Gastrocnemius medialis (tissue), 4 donors: Measurements from ENCODE around the gene PRDM10. TPM values are rescaled to one million over a fixed set of nuclear protein-coding genes. Genes with fewer than 3 reads are reported as not detected.

Source experiments
- ATAC-seq, 2 donors: fragments of 150-250 bp; one replicate each; pipeline ENCODE4 v1.9.1; 2016
- DNase-seq, 2 donors: peaks; one replicate each; pipeline ENCODE4 v3.0.0-alpha.2; 2019
- H3K27ac ChIP-seq, 4 donors: fragments of 200-600 bp; sonication (generic); 1 replicate in 1 of 4; 2 replicates in 3 of 4; pipeline ENCODE4 v1.5.1; 2016 to 2018; ENCODE audit warnings: mild to moderate bottlenecking in 2 of 4, moderate library complexity in 1 of 4
- H3K27me3 ChIP-seq, 3 donors: fragments of 200-600 bp; sonication (generic) in 2 of 3; 1 replicate in 1 of 3; 2 replicates in 2 of 3; pipeline versions ENCODE4 v1.5.1 to v1.6.0; 2016 to 2019; ENCODE audit warnings: mild to moderate bottlenecking in 1 of 3, moderate library complexity in 1 of 3
- H3K36me3 ChIP-seq, 2 donors: fragments of 200-600 bp; sonication (generic) in 1 of 2; one replicate each; pipeline ENCODE4 v1.5.1; 2017 to 2018
- H3K4me1 ChIP-seq, 2 donors: fragments of 200-600 bp; sonication (generic) in 1 of 2; one replicate each; pipeline ENCODE4 v1.5.1; 2016 to 2017; ENCODE audit warnings: mild to moderate bottlenecking in 2 of 2
- H3K4me3 ChIP-seq, 4 donors: fragments of 200-600 bp; sonication (generic) in 3 of 4; 1 replicate in 1 of 4; 2 replicates in 3 of 4; pipeline ENCODE4 v1.5.1; 2016 to 2019; ENCODE audit warnings: mild to moderate bottlenecking in 2 of 4
- H3K9me3 ChIP-seq, 3 donors: fragments of 200-600 bp; sonication (generic) in 2 of 3; 1 replicate in 1 of 3; 2 replicates in 2 of 3; pipeline ENCODE4 v1.5.1; 2016 to 2019
- CTCF ChIP-seq, 5 experiments: fragments of 450-650 bp in 3 of 5; fragments of 200-600 bp in 2 of 5; sonication (generic) in 2 of 5; IDR thresholded peaks in 4 of 5; conservative IDR thresholded peaks in 1 of 5; 1 replicate in 4 of 5; 2 replicates in 1 of 5; pipeline ENCODE4 v1.5.1; 2016 to 2019; ENCODE audit warnings: antibody characterized with exemption in 5 of 5, mild to moderate bottlenecking in 3 of 5, moderate library complexity in 3 of 5
- POLR2A ChIP-seq, 2 donors: fragments of 450-650 bp; IDR thresholded peaks; one replicate each; pipeline ENCODE4 v1.6.1; 2017; ENCODE audit warnings: antibody characterized with exemption in 2 of 2, mild to moderate bottlenecking in 2 of 2, moderate library complexity in 2 of 2
- in situ Hi-C, 4 donors: fragments of 200-750 bp; cut with MboI; loops; one replicate each; pipeline versions ENCODE4 v1.15.0 to v1.8.0; 2017; ENCODE audit warnings: low sequenced_read_pairs in 4 of 4
- intact Hi-C: fragments of 100-400 bp; cut with DNase I; formaldehyde crosslinking; loops from one replicate; pipeline ENCODE4 v1.15.1; 2023; ENCODE audit warnings: low total_unique reads
- total RNA-seq, 4 donors: library from RNA; depleted of rRNA; stranded (reverse); fragments of >200 nt; gene quantifications; one replicate each; pipeline versions ENCODE4 v1.1.0 to v1.2.3, GENCODE V29; 2016

PRDM10 gene
- total RNA-seq, 4 donors from 2014 or later: 3.3 to 10.9 (median 9.0) TPM

- in situ Hi-C loops (no loop called here), intact Hi-C loops (no loop called here)
- no peak for ATAC-seq
- no peak for TF ChIP-seq POLR2A (IDR thresholded peaks at IDR 0.05)
- H3K27me3 ChIP-seq: no peaks in the 10 kb centered on the region
- H3K36me3 ChIP-seq: peaks cover 0 to 35% of the 10 kb centered on the region in 2 donors
- DNase-seq: no peak
- H3K4me1 ChIP-seq: no peaks in the 10 kb centered on the region
- H3K27ac ChIP-seq: no peak overlapping the region
- no peak overlapping the region for H3K4me3 ChIP-seq
- H3K9me3 ChIP-seq: no peaks in the 10 kb centered on the region
Measured at GRCh38 chr11:129939510-129939909, 63.1 kb downstream of the PRDM10 start.

GRCh38 chr11:129938764-129939163 is 63.9 kb downstream of the PRDM10 start:
- intact Hi-C loops: no loop called here
- Histone ChIP-seq H3K4me1 (no peaks in the 10 kb centered on the region), H3K9me3 (no peaks in the 10 kb centered on the region), H3K27me3 (no peaks in the 10 kb centered on the region), H3K27ac (no peak overlapping the region), H3K36me3 (peaks cover 0 to 33% of the 10 kb centered on the region in 2 donors), H3K4me3 (no peak overlapping the region)
- in situ Hi-C loops: no loop called here
- no peak for ATAC-seq
- no peak for DNase-seq
- TF ChIP-seq POLR2A (IDR thresholded peaks at IDR 0.05) (no peak), CTCF (IDR thresholded peaks at IDR 0.05 in 4 of 5, conservative IDR thresholded peaks at IDR 0.05 in 1 of 5) (no peak)

GRCh38 chr11:129937592-129938238 is 64.9 kb downstream of the PRDM10 start:
- H3K4me1 ChIP-seq: no peaks in the 10 kb centered on the region
- TF ChIP-seq CTCF (IDR thresholded peaks at IDR 0.05 in 4 of 5, conservative IDR thresholded peaks at IDR 0.05 in 1 of 5): no peak
- TF ChIP-seq POLR2A (IDR thresholded peaks at IDR 0.05): no peak
- ATAC-seq (no peak), DNase-seq (no peak)
- H3K9me3 ChIP-seq: no peaks in the 10 kb centered on the region
- in situ Hi-C loops (no loop called here), intact Hi-C loops (no loop called here)
- H3K4me3 ChIP-seq: no peak overlapping the region
- no peak overlapping the region for H3K27ac ChIP-seq
- no peaks in the 10 kb centered on the region for H3K27me3 ChIP-seq
- H3K36me3 ChIP-seq: peaks cover 0 to 23% of the 10 kb centered on the region in 2 donors

- no peak for ATAC-seq
- no peak overlapping the region for H3K27ac ChIP-seq
- no peak overlapping the region for H3K4me3 ChIP-seq
- no peak for DNase-seq
- no peak for TF ChIP-seq CTCF (IDR thresholded peaks at IDR 0.05 in 4 of 5, conservative IDR thresholded peaks at IDR 0.05 in 1 of 5)
- TF ChIP-seq POLR2A (IDR thresholded peaks at IDR 0.05): no peak
- H3K9me3 ChIP-seq: no peaks in the 10 kb centered on the region
- H3K36me3 ChIP-seq: peaks cover 0 to 18% of the 10 kb centered on the region in 2 donors
- no peaks in the 10 kb centered on the region for H3K4me1 ChIP-seq
- no peaks in the 10 kb centered on the region for H3K27me3 ChIP-seq
- in situ Hi-C loops: no loop called here
- intact Hi-C loops: no loop called here
Measured at GRCh38 chr11:129935723-129936122, 66.9 kb downstream of the PRDM10 start.

GRCh38 chr11:129933891-129934290 is 68.7 kb downstream of the PRDM10 start:
- Histone ChIP-seq H3K36me3 (peaks cover 0 to 29% of the 10 kb centered on the region in 2 donors), H3K27ac (no peak overlapping the region), H3K4me1 (no peaks in the 10 kb centered on the region), H3K9me3 (no peaks in the 10 kb centered on the region), H3K27me3 (no peaks in the 10 kb centered on the region), H3K4me3 (no peak overlapping the region)
- intact Hi-C loops: no loop called here
- DNase-seq (no peak), ATAC-seq (no peak)
- TF ChIP-seq POLR2A (IDR thresholded peaks at IDR 0.05) (no peak), CTCF (IDR thresholded peaks at IDR 0.05 in 4 of 5, conservative IDR thresholded peaks at IDR 0.05 in 1 of 5) (no peak)
- in situ Hi-C loops: no loop called here
